ENCODE results near the gene FICD.
"Not testable (repeated sequence)": the region's sequence is repeated elsewhere in the genome, so short reads cannot be mapped to it uniquely, and the experiment has no call there.

DNA sequence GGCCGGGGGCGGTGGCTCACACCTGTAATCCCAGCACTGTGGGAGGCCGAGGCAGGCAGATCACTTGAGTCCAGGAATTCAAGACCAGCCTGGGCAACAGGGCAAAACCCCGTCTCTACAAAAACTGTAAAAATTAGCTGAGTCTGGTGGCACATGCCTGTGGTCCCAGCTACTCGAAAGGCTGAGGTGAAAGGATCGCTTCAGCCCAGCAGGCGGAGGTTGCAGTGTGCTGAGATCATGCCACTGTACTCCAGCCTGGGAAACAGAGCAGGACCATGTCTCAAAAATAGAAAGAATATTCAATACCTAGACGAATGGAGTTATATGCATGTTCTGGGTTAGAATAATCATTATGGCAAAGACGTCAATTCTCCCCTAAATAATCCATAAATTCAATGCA lies 40.3 kb downstream of the FICD start:
- not testable (repeated sequence) for TF ChIP-seq CTCF, POLR2A (IDR thresholded peaks at IDR 0.05)
